IMR-90 (cell line): ENCODE results near the gene CUX1. TPM values are rescaled to one million over a fixed set of nuclear protein-coding genes. Genes with fewer than 3 reads are reported as not detected.

Source experiments
- ATAC-seq: fragments of 200-7000 bp; cut with Tn5 transposase; 2 replicates; pipeline ENCODE4 v1.9.1; 2020; ENCODE audit warnings: low read depth, mild to moderate bottlenecking, moderate library complexity
- BruUV-seq: library from RNA; stranded (reverse); fragments of 400-500 nt; replicated peaks from 2 replicates; lab custom pipeline; 2021; lab: Mats Ljungman, UMichigan
- CTCF ChIA-PET: fragments of 300-600 bp; formaldehyde crosslinking; extraction: SDS; loops from one replicate; lab custom pipeline; 2021; ENCODE audit warnings: antibody characterized with exemption; lab: Yijun Ruan, JAX
- POLR2A ChIA-PET: fragments of 300-600 bp; sonication (Branson Sonifier 250); formaldehyde crosslinking; loops from one replicate; lab custom pipeline; 2022; ENCODE audit warnings: antibody characterized with exemption; ENCODE audit not compliant: unreplicated experiment; lab: Charles Lee
- DNase-seq: peaks from one replicate; pipeline ENCODE4 v3.0.0; 2013
- H2AFZ ChIP-seq: replicated peaks from 2 replicates; pipeline ENCODE3; 2013; ENCODE audit warnings: low read length, mild to moderate bottlenecking; ENCODE audit not compliant: poor library complexity
- H2AK5ac ChIP-seq: 2 replicates; pipeline ENCODE4 v1.6.1; 2013; ENCODE audit warnings: low read depth, low read length, inconsistent platforms
- H2AK9ac ChIP-seq: replicated peaks from 2 replicates; pipeline ENCODE3; 2013; ENCODE audit warnings: mild to moderate bottlenecking, low read depth, low read length, moderate library complexity; ENCODE audit not compliant: poor library complexity
- H2BK120ac ChIP-seq: 2 replicates; pipeline ENCODE4 v1.6.1; 2013; ENCODE audit warnings: low read depth, low read length, inconsistent platforms
- H2BK15ac ChIP-seq: 3 replicates; pipeline ENCODE4 v1.6.1; 2013; ENCODE audit warnings: low read depth, low read length, inconsistent platforms
- H2BK20ac ChIP-seq: 2 replicates; pipeline ENCODE4 v1.6.1; 2013; ENCODE audit warnings: low read depth, mild to moderate bottlenecking, inconsistent platforms, low read length, moderate library complexity
- H2BK5ac ChIP-seq: 2 replicates; pipeline ENCODE4 v1.6.1; 2013; ENCODE audit warnings: mild to moderate bottlenecking, low read depth, low read length, inconsistent platforms; ENCODE audit not compliant: poor library complexity, severe bottlenecking
- H3K14ac ChIP-seq: replicated peaks from 2 replicates; pipeline ENCODE4 v1.6.1; 2013; ENCODE audit warnings: low read depth, low read length, inconsistent platforms
- H3K18ac ChIP-seq: 2 replicates; pipeline ENCODE4 v1.6.1; 2013; ENCODE audit warnings: low read depth, low read length, control low read depth
- H3K23ac ChIP-seq: 2 replicates; pipeline ENCODE4 v1.6.1; 2013; ENCODE audit warnings: low read depth, low read length, inconsistent platforms
- H3K27ac ChIP-seq: 2 replicates; pipeline ENCODE4 v1.5.1; 2013; ENCODE audit warnings: mild to moderate bottlenecking, control low read depth, low read length; ENCODE audit not compliant: insufficient read depth
- H3K27me3 ChIP-seq: 2 replicates; pipeline ENCODE4 v1.6.1; 2013; ENCODE audit warnings: low read length; ENCODE audit not compliant: control insufficient read depth, insufficient read depth
- H3K36me3 ChIP-seq: 2 replicates; pipeline ENCODE4 v1.6.1; 2013; ENCODE audit warnings: low read length, mixed read lengths; ENCODE audit not compliant: control insufficient read depth, insufficient read depth
- H3K4ac ChIP-seq: 2 replicates; pipeline ENCODE4 v1.6.1; 2013; ENCODE audit warnings: low read depth, low read length, inconsistent platforms
- H3K4me1 ChIP-seq: 2 replicates; pipeline ENCODE4 v1.6.1; 2013; ENCODE audit warnings: low read length, mixed read lengths; ENCODE audit not compliant: control insufficient read depth, insufficient read depth
- H3K4me2 ChIP-seq: 2 replicates; pipeline ENCODE4 v1.6.1; 2013; ENCODE audit warnings: low read depth, mild to moderate bottlenecking, control low read depth, low read length, moderate library complexity
- H3K4me3 ChIP-seq: 2 replicates; pipeline ENCODE4 v1.5.1; 2013; ENCODE audit warnings: low read depth, mild to moderate bottlenecking, control low read depth, low read length, moderate library complexity; ENCODE audit not compliant: insufficient read depth
- H3K56ac ChIP-seq: 2 replicates; pipeline ENCODE4 v1.6.1; 2013; ENCODE audit warnings: low read length, inconsistent platforms; ENCODE audit not compliant: insufficient read depth; ENCODE audit errors: extremely low read depth
- H3K79me1 ChIP-seq, 2 experiments: 2 replicates each; pipeline ENCODE4 v1.6.1; 2013; ENCODE audit warnings: low read length in 2 of 2, inconsistent platforms in 1 of 2, low read depth in 1 of 2
- H3K9ac ChIP-seq: 2 replicates; pipeline ENCODE4 v1.6.1; 2013; ENCODE audit warnings: low read depth, low read length, control low read depth
- H3K9me1 ChIP-seq: 2 replicates; pipeline ENCODE4 v1.6.1; 2013; ENCODE audit warnings: low read length, inconsistent platforms; ENCODE audit not compliant: insufficient read depth
- H3K9me3 ChIP-seq: 2 replicates; pipeline ENCODE4 v1.6.1; 2013; ENCODE audit warnings: low read length; ENCODE audit not compliant: control insufficient read depth, insufficient read depth
- H4K20me1 ChIP-seq: 2 replicates; pipeline ENCODE4 v1.6.1; 2013; ENCODE audit warnings: low read length, inconsistent platforms; ENCODE audit not compliant: insufficient read depth
- H4K5ac ChIP-seq: 2 replicates; pipeline ENCODE4 v1.6.1; 2013; ENCODE audit warnings: mild to moderate bottlenecking, low read depth, low read length, control low read depth
- H4K8ac ChIP-seq, 2 experiments: 2 replicates each; pipeline ENCODE4 v1.6.1; 2013; ENCODE audit warnings: low read depth in 2 of 2, low read length in 2 of 2, control low read depth in 1 of 2, inconsistent platforms in 1 of 2
- H4K91ac ChIP-seq: 2 replicates; pipeline ENCODE4 v1.6.1; 2013; ENCODE audit warnings: low read depth, low read length, inconsistent platforms; ENCODE audit not compliant: insufficient read depth
- CEBPB ChIP-seq: IDR thresholded peaks from 2 replicates; pipeline ENCODE4 v1.6.1; 2012; ENCODE audit warnings: low read depth, low read length, improper control_type of control experiment
- CHD1 ChIP-seq: IDR thresholded peaks from 2 replicates; pipeline ENCODE4 v1.6.1; 2012; ENCODE audit warnings: low read depth, low read length, improper control_type of control experiment
- CTCF ChIP-seq: conservative IDR thresholded peaks from 2 replicates; pipeline ENCODE4 v1.5.1; 2012; ENCODE audit warnings: mild to moderate bottlenecking, low read depth, low read length, improper control_type of control experiment
- ELK1 ChIP-seq: fragments of 150-350 bp; IDR thresholded peaks from 2 replicates; pipeline ENCODE4 v1.6.1; 2016; ENCODE audit warnings: low read depth, mild to moderate bottlenecking, low read length, moderate library complexity, borderline replicate concordance
- FOS ChIP-seq: fragments of 150-350 bp; IDR thresholded peaks from 2 replicates; pipeline ENCODE4 v1.6.1; 2016; ENCODE audit warnings: low read depth, low read length
- MAFK ChIP-seq: IDR thresholded peaks from 2 replicates; pipeline ENCODE4 v1.6.1; 2012; ENCODE audit warnings: low read depth, low read length, improper control_type of control experiment
- MAZ ChIP-seq: IDR thresholded peaks from 2 replicates; pipeline ENCODE4 v1.6.1; 2012; ENCODE audit warnings: low read depth, mild to moderate bottlenecking, low read length, improper control_type of control experiment, moderate library complexity, borderline replicate concordance
- MXI1 ChIP-seq: IDR thresholded peaks from 2 replicates; pipeline ENCODE4 v1.6.1; 2012; ENCODE audit warnings: low read depth, mild to moderate bottlenecking, low read length, moderate library complexity, borderline replicate concordance
- POLR2A ChIP-seq: IDR thresholded peaks from 2 replicates; pipeline ENCODE4 v1.6.1; 2012; ENCODE audit warnings: mild to moderate bottlenecking, low read depth, low read length
- RAD21 ChIP-seq: IDR thresholded peaks from 2 replicates; pipeline ENCODE4 v1.6.1; 2012; ENCODE audit warnings: low read length, improper control_type of control experiment
- RFX5 ChIP-seq: IDR thresholded peaks from 2 replicates; pipeline ENCODE4 v1.8.0; 2012; ENCODE audit warnings: low read depth, mild to moderate bottlenecking, low read length, moderate library complexity
- WGBS, 2 experiments: methylation state at CpG; one replicate each; pipeline versions ENCODE4 v1.1.5 to v1.1.7; 2013; ENCODE audit warnings: missing lambda C conversion rate in 2 of 2; ENCODE audit not compliant: insufficient read length in 1 of 2; ENCODE audit errors: extremely low coverage in 2 of 2; 5-methylcytosine and 5-hydroxymethylcytosine counted together
- dilution Hi-C: fragments of 300-500 bp; cut with HindIII; formaldehyde crosslinking; loops from one replicate; pipeline ENCODE4 v1.14.3; 2018; ENCODE audit warnings: low sequenced_read_pairs; ENCODE audit not compliant: unreplicated experiment
- in situ Hi-C: fragments of 300-500 bp; cut with MboI; formaldehyde crosslinking; loops from 3 replicates; pipeline ENCODE4 v1.14.3; 2019; ENCODE audit warnings: low sequenced_read_pairs, inconsistent platforms, mixed read lengths
- intact Hi-C: fragments of 100-400 bp; cut with micrococcal nuclease; formaldehyde crosslinking; loops from 2 replicates; pipeline ENCODE4 v1.10.0; 2022
- polyA plus RNA-seq, 3 experiments: library from polyadenylated mRNA; depleted of rRNA; stranded (reverse); fragments of >200 nt; gene quantifications; 2 replicates each; pipeline ENCODE4 v1.2.3, GENCODE V29; 2012; ENCODE audit warnings: low replicate concordance in 1 of 3
- total RNA-seq: library from RNA; depleted of rRNA; stranded (reverse); fragments of >200 nt; gene quantifications from 2 replicates; pipeline ENCODE4 v1.2.3, GENCODE V29; 2012

CUX1 gene
- total and polyA plus RNA-seq, 2 of the 4 experiments (the other 2 are of a cell fraction), result 19.7 to 46.4 TPM

DNA sequence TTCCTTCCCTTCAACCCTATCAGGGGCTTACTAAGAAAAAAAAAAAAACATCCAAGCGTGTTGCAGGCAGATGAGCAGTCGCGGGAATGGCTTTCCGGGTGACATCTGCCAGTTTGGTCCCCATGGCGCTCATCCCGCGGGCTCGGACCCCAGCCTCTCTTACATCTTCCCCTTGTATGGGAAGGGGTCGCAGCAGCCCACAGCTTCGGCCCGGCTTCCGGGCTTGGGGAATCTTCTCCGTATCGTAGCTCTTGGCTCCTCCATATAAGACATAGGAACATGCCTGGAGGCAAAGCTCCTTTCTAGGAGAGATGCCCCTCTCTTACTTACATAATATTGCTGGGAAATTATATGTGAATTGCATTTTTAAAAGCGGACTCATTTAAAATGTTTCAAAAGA is 99.5 kb downstream of the CUX1 start:
- no peak overlapping the region for H4K8ac ChIP-seq
- H3K9ac ChIP-seq, result no peak overlapping the region
- H4K5ac ChIP-seq, result no peak overlapping the region
- no peak overlapping the region for H2AFZ ChIP-seq
- no peak overlapping the region for H2AK9ac ChIP-seq
- dilution Hi-C loops (no loop called here), in situ Hi-C loops (no loop called here), intact Hi-C loops (no loop called here)
- ChIA-PET POLR2A (no interaction called here), CTCF (interaction anchor here (0.6 kb wide), 1 partner anchor 388 kb away, joined by 3 read pairs; no protein-coding TSS in a partner anchor)
- H3K18ac ChIP-seq, result no peak overlapping the region
- no TSS peak for BruUV-seq
- no CpG with 5 or more reads among the region's 15 CpGs for WGBS, 2 experiments
- no peak overlapping the region for H3K56ac ChIP-seq
- H3K79me1 ChIP-seq, result peaks cover 49 to 82% of the 10 kb centered on the region in 2 experiments
- H2BK20ac ChIP-seq, result no peak overlapping the region
- H4K91ac ChIP-seq, result no peak overlapping the region
- ATAC-seq (no peak), DNase-seq (no peak)
- no peak overlapping the region for H2BK15ac ChIP-seq
- no peak overlapping the region for H3K4ac ChIP-seq
- H3K4me3 ChIP-seq, result no peak overlapping the region
- peaks cover 25% of the 10 kb centered on the region for H3K36me3 ChIP-seq
- no peak overlapping the region for H3K14ac ChIP-seq
- H3K4me2 ChIP-seq, result no peak overlapping the region
- H2AK5ac ChIP-seq, result no peak overlapping the region
- no peak for TF ChIP-seq MAZ
- no peak for TF ChIP-seq MAFK
- no peak for TF ChIP-seq POLR2A
- no peak for TF ChIP-seq MXI1
- no peak for TF ChIP-seq RAD21
- TF ChIP-seq RFX5, result no peak
- TF ChIP-seq CTCF, result no peak
- TF ChIP-seq FOS, result no peak
- TF ChIP-seq CEBPB, result no peak
- no peak for TF ChIP-seq CHD1
- no peak for TF ChIP-seq ELK1
- H3K9me3 ChIP-seq, result no peaks in the 10 kb centered on the region
- H3K27me3 ChIP-seq, result no peaks in the 10 kb centered on the region
- peaks cover 19% of the 10 kb centered on the region for H3K4me1 ChIP-seq
- no peak overlapping the region for H2BK120ac ChIP-seq
- no peak overlapping the region for H3K27ac ChIP-seq
- H4K20me1 ChIP-seq, result peaks cover 2% of the 10 kb centered on the region
- peaks cover 10% of the 10 kb centered on the region; the same call in 1 of the 2 replicates for H3K9me1 ChIP-seq
- H3K23ac ChIP-seq, result no peak overlapping the region
- H2BK5ac ChIP-seq, result no peak overlapping the region
